Kidney (tissue), 14 donors: ENCODE data around the gene GULP1. TPM values are rescaled to one million over a fixed set of nuclear protein-coding genes. Genes with fewer than 3 reads are reported as not detected.

ENCODE experiments used
- DNase-seq, 5 donors: peaks; one replicate each; pipeline ENCODE4 v3.0.0-alpha.2; 2013 to 2020
- FAIRE-seq: peaks from 2 replicates; lab custom pipeline; 2012; peaks lifted over from hg19 to GRCh38; lab: Jason Lieb, UNC
- H3K27ac ChIP-seq, 2 donors: one replicate each; pipeline ENCODE4 v1.7.0; 2013; ENCODE audit warnings: low read depth in 2 of 2, low read length in 2 of 2, inconsistent platforms in 1 of 2
- H3K27me3 ChIP-seq: one replicate; pipeline ENCODE4 v1.7.1; 2013; ENCODE audit warnings: low read length, inconsistent platforms; ENCODE audit not compliant: control insufficient read depth, insufficient read depth
- H3K36me3 ChIP-seq, 3 donors: one replicate each; pipeline versions ENCODE4 v1.7.0 to v1.7.1; 2013; ENCODE audit warnings: low read length in 3 of 3, control low read depth in 1 of 3, inconsistent platforms in 1 of 3; ENCODE audit not compliant: insufficient read depth in 3 of 3, control insufficient read depth in 2 of 3
- H3K4me1 ChIP-seq, 3 donors: one replicate each; pipeline versions ENCODE4 v1.7.0 to v1.7.1; 2013; ENCODE audit warnings: low read length in 3 of 3, inconsistent platforms in 1 of 3, low read depth in 1 of 3; ENCODE audit not compliant: control insufficient read depth in 2 of 3, insufficient read depth in 2 of 3
- H3K4me3 ChIP-seq, 3 donors: one replicate each; pipeline versions ENCODE4 v1.7.0 to v1.8.1; 2013; ENCODE audit warnings: low read length in 3 of 3, control low read depth in 1 of 3, inconsistent platforms in 1 of 3
- H3K9ac ChIP-seq, 3 donors: one replicate each; pipeline versions ENCODE4 v1.7.0 to v1.7.1; 2013; ENCODE audit warnings: low read length in 3 of 3, control low read depth in 1 of 3, inconsistent platforms in 1 of 3
- H3K9me3 ChIP-seq, 3 donors: one replicate each; pipeline versions ENCODE4 v1.7.0 to v1.7.1; 2013; ENCODE audit warnings: low read length in 3 of 3, control low read depth in 1 of 3, inconsistent platforms in 1 of 3; ENCODE audit not compliant: control insufficient read depth in 2 of 3, insufficient read depth in 1 of 3
- CTCF ChIP-seq: IDR thresholded peaks from 3 replicates; pipeline ENCODE4 v1.5.1; 2012; ENCODE audit warnings: mild to moderate bottlenecking, moderate library complexity, borderline replicate concordance; ENCODE audit not compliant: insufficient read depth; ENCODE audit errors: extremely low read depth
- intact Hi-C: fragments of 100-400 bp; cut with DNase I; formaldehyde crosslinking; loops from one replicate; pipeline ENCODE4 v1.11.1; 2022
- polyA plus RNA-seq: library from polyadenylated mRNA; stranded (reverse); fragments of 350-450 nt; fragmentation: Illumina TruSeq; extraction: RNeasy Lipid Tissue Mini Kit (QIAGEN cat#74804); gene quantifications from one replicate; pipeline ENCODE4 v1.2.3, GENCODE V29; 2014; ENCODE audit warnings: low read depth, low replicate concordance; ENCODE audit not compliant: insufficient read depth
- total RNA-seq: library from RNA; stranded (reverse); fragmentation: NEBNext Ultra II Directional; extraction: Animal tissue kit (Norgen Biotek cat#: 25700); gene quantifications from one replicate; pipeline ENCODE4 v1.2.1, GENCODE V29; 2021
- donor health status: control.
- donor health status: control.
- donor health status: control.
- donor health status: control.
- donor health status: control.
- donor health status: DM: yes; HTN: yes; CAD: no.
- donor health status: Normal renal cell carcinoma (clear cell type).

Gene GULP1
- total and polyA plus RNA-seq, 2 donors from 2014 or later = 12.2 to 34.4 TPM

GRCh38 chr2:188561473-188561979, 269.9 kb downstream of the GULP1 start:
- Histone ChIP-seq H3K36me3 (no peaks in the 10 kb centered on the region), H3K9ac (no peak overlapping the region), H3K4me3 (no peak overlapping the region), H3K4me1 (no peaks in the 10 kb centered on the region), H3K27ac (no peak overlapping the region), H3K9me3 (peaks cover 0 to 7% (median 0%) of the 10 kb centered on the region in 3 donors), H3K27me3 (no peaks in the 10 kb centered on the region)
- intact Hi-C loops = no loop called here
- FAIRE-seq = no peak
- DNase-seq = no peak
- no peak for TF ChIP-seq CTCF

- DNase-seq (no peak), FAIRE-seq (peak; percentile 17)
- no peak overlapping the region for H3K9ac ChIP-seq
- no peak for TF ChIP-seq CTCF
- no peak overlapping the region for H3K4me3 ChIP-seq
- no peak overlapping the region for H3K27ac ChIP-seq
- no peaks in the 10 kb centered on the region for H3K4me1 ChIP-seq
- no peaks in the 10 kb centered on the region for H3K36me3 ChIP-seq
- no peaks in the 10 kb centered on the region for H3K27me3 ChIP-seq
- H3K9me3 ChIP-seq = no peaks in the 10 kb centered on the region
- intact Hi-C loops = no loop called here
Observed at GRCh38 chr2:188569431-188570165, 277.9 kb downstream of the GULP1 start.

GRCh38 chr2:188570370-188570769, 278.7 kb downstream of the GULP1 start:
- no peaks in the 10 kb centered on the region for H3K4me1 ChIP-seq
- no peak for DNase-seq
- no peak for FAIRE-seq
- no peak overlapping the region for H3K4me3 ChIP-seq
- no peaks in the 10 kb centered on the region for H3K9me3 ChIP-seq
- no peaks in the 10 kb centered on the region for H3K27me3 ChIP-seq
- no peaks in the 10 kb centered on the region for H3K36me3 ChIP-seq
- H3K9ac ChIP-seq = no peak overlapping the region
- no peak overlapping the region for H3K27ac ChIP-seq
- TF ChIP-seq CTCF = no peak
- intact Hi-C loops = no loop called here
